ENCODE measurements around the gene ARHGAP8.

DNA sequence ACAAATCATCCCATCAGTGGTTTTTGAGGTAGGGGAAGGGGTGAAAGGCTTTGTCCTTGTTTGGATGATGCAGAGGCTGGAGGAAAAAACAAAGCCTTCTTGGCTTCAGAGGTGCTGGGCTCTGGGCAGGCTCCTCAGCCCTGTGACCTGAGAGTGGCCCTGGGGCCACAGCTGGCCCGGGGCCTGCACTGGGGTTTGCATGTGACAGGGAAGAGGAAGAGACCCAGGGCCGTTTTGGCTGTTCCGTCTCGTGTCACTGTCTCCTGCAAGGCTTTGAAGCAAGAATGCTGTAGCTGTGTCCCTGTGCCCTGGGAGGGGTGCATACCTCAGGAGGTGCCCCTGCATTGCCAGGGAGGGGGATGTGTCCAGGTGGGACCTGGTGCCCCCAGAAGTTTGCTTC is 12.6 kb downstream of the ARHGAP8 start:
- TF ChIP-seq, protein P1, sequence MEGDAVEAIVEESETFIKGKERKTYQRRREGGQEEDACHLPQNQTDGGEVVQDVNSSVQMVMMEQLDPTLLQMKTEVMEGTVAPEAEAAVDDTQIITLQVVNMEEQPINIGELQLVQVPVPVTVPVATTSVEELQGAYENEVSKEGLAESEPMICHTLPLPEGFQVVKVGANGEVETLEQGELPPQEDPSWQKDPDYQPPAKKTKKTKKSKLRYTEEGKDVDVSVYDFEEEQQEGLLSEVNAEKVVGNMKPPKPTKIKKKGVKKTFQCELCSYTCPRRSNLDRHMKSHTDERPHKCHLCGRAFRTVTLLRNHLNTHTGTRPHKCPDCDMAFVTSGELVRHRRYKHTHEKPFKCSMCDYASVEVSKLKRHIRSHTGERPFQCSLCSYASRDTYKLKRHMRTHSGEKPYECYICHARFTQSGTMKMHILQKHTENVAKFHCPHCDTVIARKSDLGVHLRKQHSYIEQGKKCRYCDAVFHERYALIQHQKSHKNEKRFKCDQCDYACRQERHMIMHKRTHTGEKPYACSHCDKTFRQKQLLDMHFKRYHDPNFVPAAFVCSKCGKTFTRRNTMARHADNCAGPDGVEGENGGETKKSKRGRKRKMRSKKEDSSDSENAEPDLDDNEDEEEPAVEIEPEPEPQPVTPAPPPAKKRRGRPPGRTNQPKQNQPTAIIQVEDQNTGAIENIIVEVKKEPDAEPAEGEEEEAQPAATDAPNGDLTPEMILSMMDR (conservative IDR thresholded peaks at IDR 0.05 in 1 of 2, IDR thresholded peaks at IDR 0.05 in 1 of 2; ENCODE audit: low read depth in 1 of 2, low read length in 2 of 2) = no peak
- TF ChIP-seq EZH2 (IDR thresholded peaks at IDR 0.05; ENCODE audit: low read length, missing control alignments) = no peak
